ENCODE results near the gene PPP2R2B.

Gene PPP2R2B

DNA sequence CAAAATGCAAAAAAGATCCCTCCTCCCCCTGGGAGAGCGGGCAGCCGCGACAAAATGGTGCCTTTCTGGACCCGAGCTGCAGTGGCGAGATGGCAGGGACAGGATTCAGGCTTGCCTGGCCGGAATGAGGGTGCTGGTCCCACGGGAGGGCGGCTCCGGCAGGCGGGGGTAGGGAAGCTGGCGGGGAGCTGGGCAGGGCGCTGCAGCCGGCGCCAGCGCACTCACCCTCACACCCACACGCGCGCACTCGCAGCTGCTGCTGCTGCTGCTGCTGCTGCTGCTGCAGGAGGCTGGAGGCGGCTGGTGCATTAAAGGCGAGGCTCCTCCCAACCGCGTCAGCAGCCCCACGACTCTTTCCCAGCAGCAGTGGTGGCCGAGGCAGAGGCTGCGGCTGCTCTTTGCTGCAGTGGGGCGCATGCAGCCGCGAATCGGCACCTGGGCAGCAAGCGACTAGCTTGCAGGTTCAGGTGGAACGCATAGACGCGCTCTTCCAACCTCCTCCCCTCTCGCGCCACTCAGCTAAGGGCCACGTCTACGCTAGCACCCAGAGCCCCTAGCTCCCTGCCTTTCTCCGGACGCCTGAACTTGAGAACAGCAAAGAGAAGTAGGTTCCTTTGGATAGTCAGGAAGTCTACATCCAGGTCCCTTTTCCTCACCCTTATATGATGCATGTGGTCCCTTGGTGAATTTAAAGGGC lies at the start of gene PPP2R2B:
TSS of gene PPP2R2B (minus strand) at position 282 of the 697 bp plus-strand sequence.
- DNase-seq (ENCODE audit: low read depth): no peak

DNA sequence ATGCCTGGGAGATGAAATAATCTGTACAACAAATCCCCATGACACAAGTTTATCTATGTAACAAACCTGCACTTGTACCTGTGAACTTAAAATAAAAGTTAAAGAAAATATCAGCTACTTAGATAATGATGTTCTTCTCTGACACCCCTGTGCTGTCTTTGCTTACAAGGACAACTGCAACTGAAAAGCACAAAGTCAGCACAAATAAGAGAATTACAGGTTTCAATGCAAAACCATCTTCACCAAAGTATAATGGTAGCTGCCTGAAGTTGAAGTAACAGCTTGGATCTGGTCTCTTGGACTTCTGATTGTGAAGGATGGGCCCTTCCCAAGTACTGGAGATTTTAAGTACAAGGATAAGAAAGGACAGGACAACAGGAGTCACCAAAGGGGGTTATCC lies 45.6 kb upstream of the PPP2R2B start:
- no peak for DNase-seq (ENCODE audit: low read depth)

DNA sequence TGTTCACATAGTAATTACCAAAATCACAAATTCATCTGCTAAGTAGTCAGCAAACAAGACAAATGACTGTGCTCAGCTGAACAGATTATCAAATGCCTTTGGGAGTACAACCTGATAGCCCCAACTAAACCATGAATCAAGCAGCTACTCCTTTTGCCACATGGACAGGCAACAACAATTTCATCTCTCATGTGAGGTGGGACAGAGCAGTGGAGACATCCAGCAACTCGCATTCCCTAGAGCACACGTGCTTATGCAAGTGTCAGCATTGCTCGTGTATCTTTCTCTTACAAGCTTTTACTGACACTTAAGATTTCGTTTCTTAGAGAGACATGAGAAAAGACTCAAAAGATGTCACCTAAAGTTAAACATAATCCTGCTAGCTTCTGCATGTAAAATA lies 42.7 kb upstream of the PPP2R2B start:
- no peak for DNase-seq (ENCODE audit: low read depth)

DNA sequence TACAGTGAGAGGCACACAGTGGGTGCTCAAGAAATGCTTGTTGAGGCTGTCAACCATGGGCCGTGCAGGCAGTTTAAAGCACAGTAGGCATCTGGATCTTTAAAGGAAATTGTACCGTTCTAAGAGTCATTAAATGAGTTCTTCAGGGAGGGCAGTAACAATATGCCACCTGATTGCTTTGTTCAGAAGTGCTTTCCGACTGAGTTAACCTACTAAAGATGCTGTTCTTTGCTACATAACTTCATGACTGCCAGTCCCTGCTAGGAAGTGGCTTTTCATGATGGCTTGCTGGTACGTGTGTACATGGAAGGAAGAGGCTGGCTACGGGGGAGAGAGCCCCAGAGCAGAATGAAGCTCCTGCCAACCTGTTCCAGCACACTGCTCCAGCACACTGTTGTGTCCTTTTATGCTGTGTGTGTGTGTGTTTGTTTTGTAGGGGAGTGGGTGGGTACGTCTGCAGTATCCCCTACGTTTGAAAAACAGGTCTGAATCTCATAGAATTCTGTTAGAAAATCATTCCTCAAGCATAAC lies 41.9 kb upstream of the PPP2R2B start:
- no peak for DNase-seq (ENCODE audit: low read depth)

DNA sequence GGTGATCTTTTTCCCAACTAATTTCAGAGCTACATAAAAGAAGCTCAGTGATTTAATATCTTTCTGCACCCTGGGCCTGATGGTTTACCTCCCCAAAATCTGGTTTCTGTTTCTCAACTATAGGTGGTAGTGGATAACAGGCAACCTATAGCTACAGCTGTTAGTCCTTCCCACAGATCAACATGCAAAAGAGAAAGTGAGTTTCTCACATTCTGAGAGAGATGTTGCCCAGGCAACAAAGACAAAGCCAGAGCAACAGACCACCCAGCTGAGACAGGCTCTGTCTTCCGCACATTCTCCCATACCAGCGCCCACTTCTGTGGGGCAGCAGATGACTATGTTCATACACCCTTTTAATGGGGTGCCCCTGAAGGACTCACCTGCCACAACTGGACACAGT lies 40.7 kb upstream of the PPP2R2B start:
- DNase-seq (ENCODE audit: low read depth): no peak

DNA sequence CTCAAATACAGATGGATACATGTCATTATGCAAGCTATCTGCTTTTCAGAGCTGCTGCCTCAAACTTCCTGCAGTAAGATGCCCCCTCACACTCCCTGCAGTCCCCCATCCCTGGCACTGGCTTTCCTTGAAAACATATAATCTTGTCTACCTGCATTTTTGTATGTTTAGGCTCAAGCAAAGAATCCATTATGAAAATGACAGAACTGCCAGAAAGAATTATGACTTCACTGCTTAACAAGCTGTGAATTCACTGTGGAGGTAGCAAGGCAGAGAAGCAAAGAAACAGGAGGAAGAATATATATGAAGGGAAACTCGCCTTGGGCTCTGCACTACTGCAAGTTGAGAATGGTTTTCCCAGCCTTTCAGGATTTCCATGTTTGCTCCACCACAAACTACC lies 39.4 kb upstream of the PPP2R2B start:
- no peak for DNase-seq (ENCODE audit: low read depth)

DNA sequence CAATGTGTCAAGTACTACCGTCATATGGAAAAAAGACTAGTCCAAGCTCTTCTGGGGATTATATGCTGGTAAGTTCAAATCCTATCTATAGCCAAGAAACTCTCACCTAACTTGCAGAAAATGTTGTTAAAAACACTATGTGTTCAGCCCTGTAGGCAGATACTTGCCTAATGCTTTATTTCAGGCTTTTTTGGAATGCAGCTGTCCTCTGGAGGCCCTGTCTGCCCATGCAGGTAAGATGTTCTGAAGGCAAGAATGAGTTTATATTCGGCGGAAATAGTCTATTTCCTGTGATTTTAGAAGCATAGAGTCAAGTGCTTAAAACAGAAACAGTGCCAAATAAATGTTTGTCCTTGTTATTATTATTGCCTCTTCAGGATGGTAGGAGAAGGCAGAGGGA lies 34.3 kb upstream of the PPP2R2B start:
- DNase-seq (ENCODE audit: low read depth): no peak

DNA sequence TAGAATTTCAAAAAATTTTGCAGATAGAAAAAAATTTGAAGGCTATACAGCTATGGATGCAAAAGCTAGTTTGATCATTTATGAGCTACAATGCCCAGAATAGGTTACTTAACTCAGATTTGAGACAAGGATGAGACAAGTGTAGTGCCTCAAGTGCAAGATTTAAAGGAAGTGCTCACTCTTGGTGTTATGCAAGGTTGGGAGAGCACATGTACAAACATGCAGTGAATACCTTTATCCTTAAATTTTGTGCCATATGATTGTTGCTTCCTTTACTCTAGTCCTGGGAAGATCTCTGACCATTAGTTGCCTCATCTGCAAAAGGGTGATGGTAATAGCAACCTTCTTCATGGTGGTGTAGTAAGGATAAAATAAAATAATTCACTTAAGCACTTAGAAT lies 31.7 kb upstream of the PPP2R2B start:
- no peak for DNase-seq (ENCODE audit: low read depth)

DNA sequence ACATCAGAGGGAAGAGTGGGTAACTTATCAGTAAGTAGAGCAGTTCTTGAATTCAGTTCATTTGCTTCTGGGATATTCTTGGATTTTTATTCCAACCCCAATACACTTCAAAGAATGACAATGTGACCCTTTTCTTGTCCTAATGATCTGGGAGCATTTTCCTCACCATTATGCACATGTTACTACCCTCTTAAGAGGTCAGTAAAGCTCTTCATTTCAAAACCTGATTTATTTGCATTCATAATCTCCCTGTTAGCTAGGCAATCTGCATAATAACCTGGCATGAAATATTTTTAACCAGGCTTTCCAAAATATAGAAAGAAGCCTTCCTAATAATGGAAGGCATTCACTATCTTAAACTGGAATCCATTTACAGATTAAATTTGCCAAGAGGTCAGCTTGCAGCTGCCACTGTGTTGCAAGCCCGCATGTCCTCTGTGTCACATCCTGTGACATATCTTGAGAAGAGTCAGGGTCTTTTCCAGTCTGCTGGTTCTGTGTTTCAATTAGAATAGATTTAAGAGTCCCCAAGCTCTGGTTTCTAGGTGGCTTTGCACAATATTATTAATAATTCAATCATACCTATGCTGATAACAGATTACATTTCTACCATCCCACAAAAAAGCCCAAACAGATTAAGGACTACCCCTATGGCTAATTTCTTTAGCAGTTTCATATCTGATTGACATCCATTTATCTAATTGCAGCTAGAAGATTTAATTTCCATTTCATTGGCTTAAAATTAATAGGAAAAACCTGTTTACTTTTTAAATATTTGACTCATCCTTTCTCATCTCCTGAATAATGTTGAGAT lies 30.9 kb upstream of the PPP2R2B start:
- no peak for DNase-seq (ENCODE audit: low read depth)

DNA sequence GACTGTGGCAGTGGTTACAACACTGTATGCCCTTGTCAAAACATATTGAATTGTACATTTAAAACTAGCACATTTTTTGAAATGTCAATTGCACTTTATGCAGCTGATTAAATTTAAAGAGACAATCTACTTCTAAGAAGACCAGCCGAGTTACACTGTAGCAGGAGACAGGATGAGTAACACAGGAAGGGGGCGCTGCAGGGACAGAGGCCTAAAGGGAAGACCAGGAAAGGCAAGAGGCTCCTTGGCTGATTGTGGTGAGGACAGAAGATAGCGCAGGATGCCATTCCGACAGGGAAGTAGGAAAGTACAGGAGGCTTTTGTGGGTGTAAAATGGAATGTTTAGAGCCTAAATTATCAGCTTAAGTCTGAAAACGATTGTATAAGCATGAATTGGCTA lies 28.2 kb upstream of the PPP2R2B start:
- DNase-seq (ENCODE audit: low read depth): no peak

DNA sequence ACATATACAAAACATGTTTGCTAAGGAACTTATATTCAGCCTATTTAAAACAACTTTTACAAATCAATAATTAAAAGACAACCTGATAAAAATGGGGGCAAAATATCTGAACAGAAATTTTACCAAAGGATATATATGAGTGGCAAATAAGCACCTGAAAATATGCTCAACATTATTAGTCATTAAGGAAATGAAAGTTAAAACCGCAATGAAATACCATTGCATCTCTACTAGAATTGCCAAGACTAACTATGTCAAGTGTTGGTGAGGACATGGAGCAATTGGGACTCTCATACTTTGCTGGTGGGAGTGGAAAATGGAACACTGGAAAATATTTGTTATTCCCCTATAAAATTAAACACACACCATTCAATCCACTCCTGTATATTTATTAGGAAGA lies 26.3 kb upstream of the PPP2R2B start:
- no peak for DNase-seq (ENCODE audit: low read depth)

DNA sequence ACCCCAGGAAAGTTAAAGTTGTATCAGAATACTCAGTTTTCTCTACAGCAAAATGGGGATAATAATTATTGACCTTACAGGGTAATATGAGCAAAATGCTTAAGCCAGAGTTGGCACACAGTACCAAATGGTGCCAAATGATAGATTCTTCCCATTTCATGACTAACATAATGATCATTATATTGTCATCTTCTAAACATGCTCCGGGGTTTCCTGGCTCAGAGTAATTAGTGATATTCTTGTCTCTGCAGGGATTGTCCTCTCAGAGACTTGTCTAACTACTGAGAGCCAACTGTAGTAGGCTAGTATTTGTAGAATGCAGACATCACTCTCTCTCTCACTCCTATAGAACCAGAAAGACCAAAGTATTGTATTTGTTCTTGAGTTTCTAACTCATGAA lies 25.2 kb upstream of the PPP2R2B start:
- no peak for DNase-seq (ENCODE audit: low read depth)

DNA sequence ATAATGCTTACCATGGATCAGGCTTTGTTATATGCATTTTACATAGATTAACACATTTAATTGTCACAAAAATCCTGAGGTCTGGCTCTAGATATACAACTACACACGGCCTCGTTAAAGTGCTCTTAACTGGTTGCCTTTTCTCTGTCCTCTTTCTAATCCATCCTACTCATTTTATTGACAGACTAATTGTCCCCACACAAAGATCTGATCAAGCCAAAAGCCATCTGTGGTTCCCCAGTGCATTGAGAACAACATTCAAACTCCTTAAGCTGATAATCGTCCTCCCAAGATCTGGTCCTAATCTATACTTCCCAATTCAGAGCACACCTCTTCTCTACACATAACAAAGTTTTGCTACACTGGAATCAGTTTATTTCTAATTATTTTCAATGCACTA lies 23.9 kb upstream of the PPP2R2B start:
- DNase-seq (ENCODE audit: low read depth): no peak

DNA sequence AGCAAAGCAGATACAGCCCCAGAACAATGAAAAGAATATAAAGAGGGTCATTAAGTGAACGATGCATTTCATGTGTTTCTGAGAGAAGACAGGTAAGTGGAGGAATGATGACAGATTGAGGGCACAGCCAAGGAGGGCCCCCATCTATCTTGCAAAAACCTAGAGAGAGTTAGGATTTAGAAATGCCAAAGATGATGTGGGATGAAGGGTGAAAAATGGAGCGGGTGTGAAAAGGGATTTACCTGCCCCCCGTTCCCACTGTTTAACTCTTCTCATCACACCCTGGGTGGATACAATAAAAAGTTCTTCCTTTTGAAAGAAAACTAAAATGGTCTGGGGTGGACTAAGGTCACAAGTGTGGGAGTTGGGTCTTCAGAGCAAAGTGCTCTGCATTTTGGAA lies 18.5 kb upstream of the PPP2R2B start:
- DNase-seq (ENCODE audit: low read depth): no peak

DNA sequence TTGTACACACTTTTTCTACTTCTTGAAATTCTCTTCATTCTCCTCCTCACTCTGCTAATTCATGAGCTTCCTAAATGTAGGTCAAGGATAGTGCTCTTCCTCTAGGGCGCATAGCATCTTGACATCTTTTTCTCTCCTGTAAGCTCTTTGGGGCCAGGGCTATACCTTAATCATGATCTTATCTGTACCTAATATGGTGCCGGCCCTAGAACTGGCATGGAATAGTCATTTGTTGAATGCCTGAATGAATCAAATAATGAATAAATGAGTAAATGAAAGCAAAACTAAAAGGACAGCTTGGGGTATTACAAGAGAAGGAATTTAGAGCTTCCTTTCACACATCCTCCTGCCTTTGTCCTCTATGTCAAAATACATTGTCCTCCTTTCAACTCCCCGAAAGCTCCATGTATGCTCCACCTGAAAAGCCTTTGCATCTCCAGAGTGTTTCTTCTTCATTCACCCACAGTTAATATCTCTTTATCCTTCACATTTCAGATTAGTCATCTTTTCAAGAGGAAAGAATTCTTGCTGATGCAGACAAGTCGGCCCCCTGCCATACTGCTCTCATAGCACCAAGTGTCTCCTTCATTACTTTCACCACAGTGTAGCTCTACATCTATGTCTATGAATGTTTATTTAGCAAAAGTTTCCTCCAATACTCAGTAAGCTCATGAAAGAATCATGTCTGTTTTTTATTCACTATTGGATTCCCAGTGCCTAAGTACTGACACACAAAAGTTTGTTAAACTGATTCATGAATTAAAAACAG lies 16.4 kb upstream of the PPP2R2B start:
- no peak for DNase-seq (ENCODE audit: low read depth)

DNA sequence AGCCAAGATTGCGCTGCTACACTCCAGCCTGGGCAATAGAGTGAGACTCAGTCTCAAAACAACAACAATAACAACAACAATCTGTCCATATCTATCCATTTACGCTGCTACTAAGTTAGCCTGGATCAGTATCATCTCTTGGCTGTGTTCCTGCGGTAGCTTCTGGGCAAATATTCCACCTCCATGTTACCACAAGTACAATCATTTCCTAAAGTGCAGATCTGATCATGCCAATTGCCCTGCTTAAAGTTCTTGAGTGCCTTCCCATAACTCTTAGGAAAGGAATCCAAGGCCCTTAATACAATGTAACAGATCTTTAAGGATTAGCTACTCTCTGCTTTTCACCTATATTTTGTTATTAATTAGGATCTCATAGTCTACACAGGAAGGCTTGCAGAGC lies 15.4 kb upstream of the PPP2R2B start:
- no peak for DNase-seq (ENCODE audit: low read depth)

DNA sequence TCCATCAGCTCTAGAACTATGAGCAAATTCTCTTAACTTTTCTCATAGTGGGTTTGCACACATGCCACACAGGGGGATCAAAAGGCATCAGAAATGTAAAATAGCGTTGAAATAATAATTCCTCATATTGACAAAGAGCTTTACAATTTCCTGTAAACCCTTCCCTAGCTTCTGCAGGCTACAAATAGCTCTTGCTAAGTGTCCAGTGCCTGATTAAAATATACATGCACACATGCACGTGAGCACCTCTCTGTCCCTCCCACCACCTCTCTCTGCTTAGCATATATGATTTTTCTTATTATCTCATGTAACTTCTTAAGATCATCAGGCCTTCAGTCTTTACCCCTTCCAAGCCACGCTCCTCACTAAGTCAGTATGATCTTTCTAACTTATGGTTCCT lies 13.7 kb upstream of the PPP2R2B start:
- no peak for DNase-seq (ENCODE audit: low read depth)

DNA sequence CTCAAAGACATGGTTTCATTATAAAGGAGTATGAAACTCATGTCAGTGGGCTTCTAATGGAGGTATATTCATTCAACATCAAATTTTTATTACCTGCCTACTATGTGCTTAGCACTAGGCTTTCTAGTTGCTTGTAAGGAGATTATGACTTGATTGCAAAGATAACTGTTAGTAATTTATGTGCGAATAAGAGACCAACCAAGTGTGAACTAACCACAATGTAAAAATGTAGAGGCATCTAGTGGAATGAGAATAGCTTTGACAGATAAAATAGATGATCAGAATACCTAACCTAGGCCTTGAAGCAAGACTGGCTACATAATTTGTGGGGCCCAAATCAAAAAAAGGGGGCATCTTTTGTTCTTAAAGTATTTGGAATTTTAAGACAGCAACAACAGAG lies 13.0 kb upstream of the PPP2R2B start:
- no peak for DNase-seq (ENCODE audit: low read depth)

DNA sequence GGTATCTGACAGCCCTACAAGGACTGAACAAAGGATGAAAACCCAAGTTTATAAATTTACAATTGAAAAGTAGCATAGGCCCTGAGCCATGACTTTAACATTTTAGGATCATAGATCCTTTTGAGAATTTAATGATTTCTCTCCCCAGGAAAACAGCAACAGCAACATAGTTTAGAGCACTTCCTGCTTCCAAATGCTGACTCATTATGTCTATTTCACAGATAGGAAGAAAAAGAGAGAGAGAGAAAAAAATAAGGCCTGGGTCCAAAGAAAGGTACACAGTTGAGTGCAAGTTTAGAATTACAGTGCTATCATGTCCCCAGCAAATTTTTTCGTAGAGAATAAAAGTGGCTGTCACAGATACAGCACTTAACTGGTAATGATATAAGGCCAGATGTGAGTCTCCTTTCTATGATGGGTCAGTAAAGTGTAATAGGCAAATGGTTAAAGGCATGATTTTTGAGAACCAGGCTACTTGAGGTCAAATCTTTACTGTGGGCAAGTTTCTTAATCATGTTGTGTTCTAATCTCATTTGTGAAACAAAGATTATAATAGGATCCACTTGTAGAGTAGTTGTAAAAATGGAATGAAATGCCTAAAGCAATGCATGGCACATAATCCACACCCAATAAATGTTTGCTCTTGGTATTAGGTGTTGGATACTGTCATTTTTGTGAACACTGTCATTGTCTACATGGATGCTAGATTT lies 12.3 kb upstream of the PPP2R2B start:
- no peak for DNase-seq (ENCODE audit: low read depth)

DNA sequence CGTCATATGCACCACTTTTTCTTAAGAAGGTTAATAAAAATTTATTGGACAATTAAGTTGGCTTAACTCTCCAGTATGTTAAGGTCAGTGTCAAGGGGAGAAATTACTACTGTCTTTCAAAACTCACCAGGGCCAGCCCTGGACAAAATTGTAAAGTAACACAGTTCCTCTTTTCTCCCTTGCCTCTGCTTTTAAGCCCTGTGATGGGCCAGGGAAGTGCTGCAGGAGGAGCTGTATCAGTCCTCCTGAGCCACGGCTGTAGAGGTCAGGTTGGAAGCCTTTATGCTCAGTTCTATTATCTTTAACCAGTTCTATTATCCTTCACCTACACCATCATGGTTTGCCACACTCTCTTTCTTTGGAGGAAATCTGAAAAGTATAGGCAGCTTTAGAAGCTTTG lies 11.5 kb upstream of the PPP2R2B start:
- DNase-seq (ENCODE audit: low read depth): no peak

DNA sequence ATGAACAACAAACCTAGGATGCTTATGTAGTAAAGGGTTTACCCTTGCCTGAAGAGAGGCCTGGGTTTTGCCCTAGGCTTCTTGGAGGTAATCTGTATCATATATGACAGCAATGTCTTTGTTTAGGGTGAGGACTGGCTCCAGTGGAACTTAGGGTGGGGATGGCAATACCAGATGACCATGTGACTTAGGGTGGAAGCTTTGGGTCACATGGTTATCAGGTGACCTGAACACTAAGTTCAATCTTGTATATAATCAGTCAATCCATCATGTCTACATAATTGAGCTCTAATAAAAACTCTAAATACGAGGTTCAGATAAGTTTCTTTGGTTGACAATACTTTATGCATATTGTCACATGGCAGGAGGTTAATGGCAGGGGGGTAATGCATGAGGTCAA lies 10.6 kb upstream of the PPP2R2B start:
- no peak for DNase-seq (ENCODE audit: low read depth)

DNA sequence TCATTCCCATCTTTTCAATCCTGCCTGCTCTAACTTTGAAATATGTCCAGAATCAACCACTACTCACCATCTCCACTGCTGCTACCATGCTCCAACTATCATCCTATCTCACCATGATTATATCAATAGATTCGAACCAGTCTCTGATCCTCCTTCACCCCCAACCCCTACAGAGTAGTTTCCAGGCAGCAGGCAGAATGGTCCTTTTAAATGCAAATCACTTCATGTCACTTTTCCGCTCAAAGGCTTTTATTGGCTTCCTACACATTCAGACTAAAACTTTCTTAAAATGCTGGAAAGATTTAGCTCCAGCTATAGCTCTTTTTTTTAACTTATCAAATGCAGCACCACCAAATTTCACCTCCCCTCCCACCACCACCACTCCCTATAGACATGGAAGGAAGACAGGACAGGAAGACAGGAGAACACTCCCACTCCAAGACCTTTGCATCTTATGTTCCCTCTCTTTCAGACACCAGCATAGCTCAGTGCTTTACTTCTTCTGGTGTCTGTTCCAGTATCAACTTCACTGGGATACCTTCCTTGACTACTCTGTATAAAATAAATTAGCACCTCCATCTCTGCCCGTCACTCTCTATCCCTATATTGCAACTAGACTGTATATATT lies 9.9 kb upstream of the PPP2R2B start:
- no peak for DNase-seq (ENCODE audit: low read depth)
